SK-N-SH (cell line): ENCODE data around the gene ELN. TPM values are rescaled to one million over a fixed set of nuclear protein-coding genes. Genes with fewer than 3 reads are reported as not detected.

Experiments
- CTCF ChIA-PET: fragments of 300-600, 350-600 bp; formaldehyde crosslinking; extraction: SDS; loops from one replicate; lab custom pipeline; 2021; lab: Yijun Ruan, JAX
- POLR2A ChIA-PET: fragments of 350-600 bp; sonication (Branson Sonifier 250); formaldehyde crosslinking; extraction: SDS; loops from one replicate; lab custom pipeline; 2020; ENCODE audit warnings: antibody characterized with exemption, inconsistent platforms; lab: Yijun Ruan, JAX
- DNase-seq: peaks from one replicate; pipeline ENCODE4 v3.0.0; 2012
- H2AFZ ChIP-seq: fragments of 200-600 bp; sonication (generic); 2 replicates; pipeline ENCODE4 v1.8.1; 2016; ENCODE audit warnings: antibody characterized with exemption, mild to moderate bottlenecking, low read depth
- H3F3A ChIP-seq: fragments of 200-600 bp; sonication (generic); replicated peaks from 2 replicates; pipeline ENCODE3; 2016; ENCODE audit warnings: antibody characterized with exemption, mild to moderate bottlenecking; ENCODE audit not compliant: insufficient read depth
- H3K27ac ChIP-seq, 2 experiments: fragments of 200-500 bp in 1 of 2; fragments of 200-600 bp in 1 of 2; sonication (Bioruptor generic) in 1 of 2; sonication (generic), shearing (Covaris generic) in 1 of 2; 2 replicates each; pipeline versions ENCODE4 v1.5.1 to v1.6.1; 2014 to 2016; ENCODE audit warnings: low read depth in 2 of 2, inconsistent platforms in 1 of 2, low read length in 1 of 2, mild to moderate bottlenecking in 1 of 2, mixed read lengths in 1 of 2
- H3K27me3 ChIP-seq: fragments of 200-600 bp; sonication (generic), shearing (Covaris generic); 2 replicates; pipeline ENCODE4 v1.6.1; 2016; ENCODE audit warnings: mixed run types; ENCODE audit not compliant: insufficient read depth
- H3K36me3 ChIP-seq, 2 experiments: fragments of 200-500 bp in 1 of 2; fragments of 200-600 bp in 1 of 2; sonication (Bioruptor generic) in 1 of 2; sonication (generic) in 1 of 2; replicated peaks in 1 of 2; 2 replicates each; pipeline versions ENCODE3 to v1.5.1; 2014 to 2016; ENCODE audit warnings: low read length in 1 of 2, mild to moderate bottlenecking in 1 of 2; ENCODE audit not compliant: insufficient read depth in 2 of 2, control insufficient read depth in 1 of 2
- H3K4me1 ChIP-seq, 2 experiments: fragments of 200-500 bp in 1 of 2; fragments of 200-600 bp in 1 of 2; sonication (Bioruptor generic) in 1 of 2; sonication (generic), shearing (Covaris generic) in 1 of 2; 2 replicates each; pipeline versions ENCODE4 v1.5.1 to v1.6.1; 2014 to 2016; ENCODE audit warnings: low read depth in 1 of 2, low read length in 1 of 2, mixed run types in 1 of 2; ENCODE audit not compliant: insufficient read depth in 2 of 2, control insufficient read depth in 1 of 2
- H3K4me2 ChIP-seq: fragments of 200-600 bp; sonication (generic), shearing (Covaris generic); 2 replicates; pipeline ENCODE4 v1.6.1; 2017; ENCODE audit warnings: mixed run types
- H3K4me3 ChIP-seq, 2 experiments: fragments of 200-500 bp in 1 of 2; fragments of 200-600 bp in 1 of 2; sonication (Bioruptor generic) in 1 of 2; sonication (generic), shearing (Covaris generic) in 1 of 2; 2 replicates each; pipeline versions ENCODE4 v1.5.1 to v1.8.1; 2014 to 2016; ENCODE audit warnings: low read depth in 2 of 2, inconsistent platforms in 1 of 2, low read length in 1 of 2, mild to moderate bottlenecking in 1 of 2, mixed read lengths in 1 of 2, moderate library complexity in 1 of 2
- H3K79me2 ChIP-seq: fragments of 200-600 bp; sonication (generic); 2 replicates; pipeline ENCODE4 v1.8.1; 2017; ENCODE audit warnings: mild to moderate bottlenecking; ENCODE audit not compliant: insufficient read depth
- H3K9ac ChIP-seq: fragments of 200-600 bp; sonication (generic); 2 replicates; pipeline ENCODE4 v1.6.1; 2017; ENCODE audit warnings: mixed run types
- H3K9me2 ChIP-seq: fragments of 200-600 bp; sonication (generic); 2 replicates; pipeline ENCODE4 v1.6.1; 2017; ENCODE audit warnings: mixed run types
- H3K9me3 ChIP-seq: fragments of 200-600 bp; sonication (generic); 2 replicates; pipeline ENCODE4 v1.6.1; 2017; ENCODE audit warnings: mixed run types, mild to moderate bottlenecking, moderate library complexity
- H4K20me1 ChIP-seq: fragments of 200-600 bp; sonication (generic); 2 replicates; pipeline ENCODE4 v1.6.1; 2017; ENCODE audit warnings: mild to moderate bottlenecking, mixed run types; ENCODE audit not compliant: insufficient read depth
- ELF1 ChIP-seq: IDR thresholded peaks from 2 replicates; pipeline ENCODE4 v1.4.0; 2012
- EP300 ChIP-seq, 2 experiments: IDR thresholded peaks; 2 replicates each; pipeline versions ENCODE4 v1.4.0 to v1.6.1; 2012; ENCODE audit warnings: borderline replicate concordance in 1 of 2, low read depth in 1 of 2, low read length in 1 of 2
- EZH2phosphoT487 ChIP-seq: fragments of 200-600 bp; sonication (generic); IDR thresholded peaks from 2 replicates; pipeline ENCODE4 v1.6.1; 2017; ENCODE audit warnings: low read depth, mixed run types, mild to moderate bottlenecking, antibody characterized with exemption, moderate library complexity, borderline replicate concordance
- FOSL2 ChIP-seq: IDR thresholded peaks from 2 replicates; pipeline ENCODE4 v1.4.0; 2012; ENCODE audit warnings: low read depth, mild to moderate bottlenecking, moderate library complexity, borderline replicate concordance
- FOXM1 ChIP-seq: IDR thresholded peaks from 2 replicates; pipeline ENCODE4 v1.4.0; 2012; ENCODE audit warnings: low read depth, mild to moderate bottlenecking
- GABPA ChIP-seq: IDR thresholded peaks from 2 replicates; pipeline ENCODE4 v1.4.0; 2012; ENCODE audit warnings: low read depth, mild to moderate bottlenecking
- GATA2 ChIP-seq: sonication (generic); formaldehyde crosslinking; IDR thresholded peaks from 2 replicates; pipeline ENCODE4 v1.5.0; 2020; ENCODE audit warnings: mild to moderate bottlenecking, missing genetic modification reagents
- IRF3 ChIP-seq: fragments of 150-350 bp; IDR thresholded peaks from 2 replicates; pipeline ENCODE4 v1.6.1; 2016; ENCODE audit warnings: mild to moderate bottlenecking, low read depth, low read length
- JUND ChIP-seq: IDR thresholded peaks from 2 replicates; pipeline ENCODE4 v1.4.0; 2012
- MXI1 ChIP-seq: IDR thresholded peaks from 2 replicates; pipeline ENCODE4 v1.6.1; 2012; ENCODE audit warnings: mild to moderate bottlenecking, low read depth, low read length, improper control_type of control experiment
- NFIC ChIP-seq: IDR thresholded peaks from 2 replicates; pipeline ENCODE4 v1.4.0; 2012; ENCODE audit warnings: borderline replicate concordance
- NRF1 ChIP-seq: IDR thresholded peaks from 2 replicates; pipeline ENCODE4 v1.6.1; 2012; ENCODE audit warnings: low read depth, mild to moderate bottlenecking, low read length
- POLR2AphosphoS5 ChIP-seq: IDR thresholded peaks from 2 replicates; pipeline ENCODE4 v1.6.1; 2012; ENCODE audit warnings: low read depth, low read length
- RAD21 ChIP-seq: IDR thresholded peaks from 2 replicates; pipeline ENCODE4 v1.6.1; 2012; ENCODE audit warnings: mild to moderate bottlenecking, low read length
- RFX5 ChIP-seq: IDR thresholded peaks from 2 replicates; pipeline ENCODE4 v1.6.1; 2012; ENCODE audit warnings: mild to moderate bottlenecking, improper control_type of control experiment, low read length
- RXRA ChIP-seq: IDR thresholded peaks from 2 replicates; pipeline ENCODE4 v1.4.0; 2012; ENCODE audit warnings: low read depth, mild to moderate bottlenecking, borderline replicate concordance
- SMC3 ChIP-seq: IDR thresholded peaks from 2 replicates; pipeline ENCODE4 v1.6.1; 2012; ENCODE audit warnings: low read depth, low read length, improper control_type of control experiment
- TAF1 ChIP-seq: IDR thresholded peaks from 2 replicates; pipeline ENCODE4 v1.6.1; 2012; ENCODE audit warnings: low read depth, mild to moderate bottlenecking, low read length, moderate library complexity, borderline replicate concordance
- TCF12 ChIP-seq: IDR thresholded peaks from 2 replicates; pipeline ENCODE4 v1.4.0; 2012
- USF1 ChIP-seq: IDR thresholded peaks from 2 replicates; pipeline ENCODE4 v1.4.0; 2012; ENCODE audit warnings: low read depth, borderline replicate concordance
- WGBS: methylation state at CpG from one replicate; pipeline ENCODE4 v1.1.6; 2017; ENCODE audit warnings: low lambda C conversion rate; 5-methylcytosine and 5-hydroxymethylcytosine counted together
- polyA plus RNA-seq, 3 experiments: library from polyadenylated mRNA; depleted of rRNA; stranded (reverse); fragments of >200 nt; gene quantifications; 2 replicates each; pipeline ENCODE4 v1.2.3, GENCODE V29; 2012

The ELN gene
- polyA plus RNA-seq, 1 of the 3 experiments (the other 2 are of a cell fraction): 12.5 TPM

GRCh38 chr7:74048999-74049599 lies 21.1 kb downstream of the ELN start:
- no peaks in the 10 kb centered on the region for H3K9me3 ChIP-seq
- TF ChIP-seq MXI1: no peak
- no peak for TF ChIP-seq FOXM1
- TF ChIP-seq EP300 (IDR thresholded peaks at IDR 0.05; ENCODE audit: borderline replicate concordance in 1 of 2, low read depth in 1 of 2, low read length in 1 of 2): no peak
- no peak for TF ChIP-seq RAD21
- TF ChIP-seq GATA2 (CRISPR knock-in tag): no peak
- no peak for TF ChIP-seq RFX5
- TF ChIP-seq RXRA: no peak
- TF ChIP-seq ELF1: no peak
- TF ChIP-seq TAF1: no peak
- no peak for TF ChIP-seq GABPA
- no peak for TF ChIP-seq NFIC
- TF ChIP-seq POLR2AphosphoS5: no peak
- no peak for TF ChIP-seq EZH2phosphoT487
- no peak for TF ChIP-seq SMC3
- no peak for TF ChIP-seq JUND
- TF ChIP-seq FOSL2: no peak
- no peak for TF ChIP-seq NRF1
- no peak for TF ChIP-seq TCF12
- no peak for TF ChIP-seq USF1
- no peak for TF ChIP-seq IRF3
- TF ChIP-seq, all 33 proteins: peak for 0
- no peaks in the 10 kb centered on the region for H4K20me1 ChIP-seq
- H2AFZ ChIP-seq: no peak overlapping the region
- H3K27ac ChIP-seq: no peak overlapping the region
- H3K4me2 ChIP-seq: no peak overlapping the region
- ChIA-PET CTCF (no interaction called here), POLR2A (no interaction called here)
- no peaks in the 10 kb centered on the region for H3K36me3 ChIP-seq
- no peak for DNase-seq
- H3K27me3 ChIP-seq: no peaks in the 10 kb centered on the region
- H3F3A ChIP-seq: no peaks in the 10 kb centered on the region
- WGBS: 72% methylated on average over 2 of the region's 2 CpGs
- H3K4me1 ChIP-seq: peaks cover 6 to 12% of the 10 kb centered on the region in 2 experiments
- H3K9me2 ChIP-seq: no peaks in the 10 kb centered on the region
- no peak overlapping the region for H3K9ac ChIP-seq
- H3K79me2 ChIP-seq: no peaks in the 10 kb centered on the region
- no peak overlapping the region for H3K4me3 ChIP-seq
